HepG2 (cell line): ENCODE results near the gene WFDC12. TPM values are rescaled to one million over a fixed set of nuclear protein-coding genes. Genes with fewer than 3 reads are reported as not detected.

Source experiments
- ATAC-seq: fragments of 200-7000 bp; cut with Tn5 transposase; 3 replicates; pipeline ENCODE4 v1.9.1; 2020; ENCODE audit warnings: mild to moderate bottlenecking, moderate library complexity
- BruUV-seq: library from RNA; stranded (reverse); fragments of 400-500 nt; replicated peaks from 2 replicates; lab custom pipeline; 2021; lab: Mats Ljungman, UMichigan
- CTCF ChIA-PET: fragments of 300-600 bp; formaldehyde crosslinking; extraction: SDS; loops from one replicate; lab custom pipeline; 2021; ENCODE audit warnings: low total read pairs, inconsistent platforms, low intra/inter-chr PET ratio; lab: Yijun Ruan, JAX
- POLR2A ChIA-PET: fragments of 350-600 bp; sonication (Branson Sonifier 250); formaldehyde crosslinking; loops from one replicate; lab custom pipeline; 2020; ENCODE audit warnings: antibody characterized with exemption, inconsistent platforms; lab: Yijun Ruan, JAX
- DNase-seq: peaks from one replicate; pipeline ENCODE4 v3.0.0-alpha.2; 2015; ENCODE audit warnings: low spot score
- FAIRE-seq: peaks from 3 replicates; lab custom pipeline; 2011; peaks lifted over from hg19 to GRCh38; lab: Jason Lieb, UNC
- H2AFZ ChIP-seq: one replicate; pipeline ENCODE4 v1.6.1; 2011; ENCODE audit warnings: low read length, inconsistent platforms
- H3K27ac ChIP-seq: fragments of 300-600 bp; 3 replicates; pipeline ENCODE4 v1.8.0; 2011; ENCODE audit warnings: mixed run types, mild to moderate bottlenecking, mixed read lengths, low read length, inconsistent platforms; ENCODE audit not compliant: insufficient read depth; ENCODE audit errors: extremely low read length
- H3K27me3 ChIP-seq, 2 experiments: fragments of 200-600 bp in 1 of 2; 2 replicates in 1 of 2; 3 replicates in 1 of 2; pipeline versions ENCODE4 v1.6.0 to v1.8.0; 2011; ENCODE audit warnings: low read length in 2 of 2, mild to moderate bottlenecking in 2 of 2, moderate library complexity in 2 of 2, inconsistent platforms in 1 of 2; ENCODE audit not compliant: insufficient read depth in 2 of 2, control insufficient read depth in 1 of 2
- H3K36me3 ChIP-seq, 2 experiments: fragments of 200-600 bp in 1 of 2; replicated peaks in 1 of 2; 2 replicates in 1 of 2; 3 replicates in 1 of 2; pipeline versions ENCODE4 v1.5.1 to v1.8.0; 2011; ENCODE audit warnings: low read length in 2 of 2, inconsistent platforms in 1 of 2; ENCODE audit not compliant: insufficient read depth in 2 of 2, control insufficient read depth in 1 of 2
- H3K4me1 ChIP-seq: 2 replicates; pipeline ENCODE4 v1.5.1; 2012; ENCODE audit warnings: low read length, inconsistent platforms; ENCODE audit not compliant: insufficient read depth
- H3K4me2 ChIP-seq: 2 replicates; pipeline ENCODE4 v1.6.0; 2011; ENCODE audit warnings: low read depth, low read length, inconsistent platforms
- H3K4me3 ChIP-seq, 3 experiments: fragments of 200-600 bp in 1 of 3; sonication (generic), shearing (Covaris generic) in 1 of 3; replicated peaks in 1 of 3; 2 replicates each; pipeline ENCODE4 v1.5.1; 2011 to 2016; ENCODE audit warnings: low read length in 3 of 3, inconsistent platforms in 2 of 3, low read depth in 2 of 3, mild to moderate bottlenecking in 2 of 3, control low read depth in 1 of 3, mixed read lengths in 1 of 3; ENCODE audit not compliant: insufficient read depth in 1 of 3
- H3K79me2 ChIP-seq: one replicate; pipeline ENCODE4 v1.6.1; 2011; ENCODE audit warnings: low read length, inconsistent platforms; ENCODE audit not compliant: insufficient read depth
- H3K9ac ChIP-seq: 2 replicates; pipeline ENCODE4 v1.6.0; 2011; ENCODE audit warnings: mild to moderate bottlenecking, low read depth, low read length, inconsistent platforms; ENCODE audit not compliant: insufficient read depth
- H3K9me3 ChIP-seq: 2 replicates; pipeline ENCODE4 v1.5.1; 2012; ENCODE audit warnings: mild to moderate bottlenecking, low read length
- H4K20me1 ChIP-seq: 2 replicates; pipeline ENCODE4 v1.6.0; 2011; ENCODE audit warnings: inconsistent platforms, mild to moderate bottlenecking, low read length, moderate library complexity; ENCODE audit not compliant: insufficient read depth
- ARNTL ChIP-seq: sonication (generic); formaldehyde crosslinking; IDR thresholded peaks from 2 replicates; pipeline ENCODE4 v1.4.0; 2020; ENCODE audit warnings: mild to moderate bottlenecking, missing genetic modification reagents
- CBX2 ChIP-seq, 2 experiments: fragments of 200-600 bp in 1 of 2; sonication (generic); formaldehyde crosslinking in 1 of 2; IDR thresholded peaks; 2 replicates each; pipeline versions ENCODE4 v1.7.0 to v1.8.1; 2018 to 2022; ENCODE audit warnings: low read depth in 2 of 2, low read length in 1 of 2, mild to moderate bottlenecking in 1 of 2, missing genetic modification reagents in 1 of 2
- MLLT10 ChIP-seq: sonication (generic); formaldehyde crosslinking; IDR thresholded peaks from 2 replicates; pipeline ENCODE4 v1.4.0; 2020; ENCODE audit warnings: missing genetic modification reagents
- MZF1 ChIP-seq: sonication (generic); formaldehyde crosslinking; IDR thresholded peaks from 2 replicates; pipeline ENCODE4 v1.8.1; 2023; ENCODE audit warnings: mild to moderate bottlenecking, missing genetic modification reagents, borderline replicate concordance
- RBAK ChIP-seq: sonication (generic); formaldehyde crosslinking; IDR thresholded peaks from 2 replicates; pipeline ENCODE4 v1.5.1; 2020; ENCODE audit warnings: mild to moderate bottlenecking, missing genetic modification reagents
- ZKSCAN8 ChIP-seq: IDR thresholded peaks from 2 replicates; pipeline ENCODE4 v1.6.1; 2016; ENCODE audit warnings: borderline replicate concordance, missing genetic modification reagents, missing compliant biosample characterization
- ZNF331 ChIP-seq: sonication (generic); formaldehyde crosslinking; IDR thresholded peaks from 2 replicates; pipeline ENCODE4 v1.4.0; 2020; ENCODE audit warnings: missing genetic modification reagents
- ZNF709 ChIP-seq: sonication (generic); formaldehyde crosslinking; IDR thresholded peaks from 2 replicates; pipeline ENCODE4 v1.5.0; 2020; ENCODE audit warnings: mild to moderate bottlenecking, missing genetic modification reagents
- WGBS: methylation state at CpG from one replicate; pipeline ENCODE4 v1.1.6; 2017; ENCODE audit warnings: low lambda C conversion rate; 5-methylcytosine and 5-hydroxymethylcytosine counted together
- in situ Hi-C: cut with HindIII; loops from 2 replicates; pipeline ENCODE4 v1.10.0; 2017; ENCODE audit warnings: low pct_unique_long_range_greater_than_20kb; ENCODE audit not compliant: extremely low pct_ligation_motif_present
- intact Hi-C: fragments of 100-400 bp; cut with micrococcal nuclease; formaldehyde crosslinking; loops from one replicate; pipeline ENCODE4 v1.10.0; 2022; ENCODE audit not compliant: unreplicated experiment
- polyA plus RNA-seq, 8 experiments: library from polyadenylated mRNA; depleted of rRNA in 3 of 8; stranded (reverse) in 7 of 8; unstranded in 1 of 8; fragments of >200 nt; fragmentation: Illumina TruSeq in 4 of 8; extraction: Trizol in 4 of 8; gene quantifications; 2 replicates each; pipeline versions ENCODE4 v1.2.1 to v1.2.3, GENCODE V29; 2011 to 2016; ENCODE audit warnings: low read depth in 4 of 8, missing spikeins in 1 of 8, mixed read lengths in 1 of 8; ENCODE audit not compliant: insufficient read depth in 1 of 8
- total RNA-seq, 5 experiments: library from RNA; depleted of rRNA; stranded (reverse); fragments of >200 nt; fragmentation: Illumina TruSeq; extraction: Trizol; gene quantifications; 2 replicates each; pipeline ENCODE4 v1.2.3, GENCODE V29; 2016; ENCODE audit warnings: low read depth in 1 of 5
- TF ChIP-seq, protein P1 (sequence below): IDR thresholded peaks from 2 replicates; pipeline ENCODE4 v1.6.1; 2016; ENCODE audit warnings: low read depth, borderline replicate concordance

WFDC12 gene
- total and polyA plus RNA-seq, 2 of the 13 experiments (the other 11 are each of a cell fraction or from before 2014, with no cell fraction given) = not detected

DNA sequence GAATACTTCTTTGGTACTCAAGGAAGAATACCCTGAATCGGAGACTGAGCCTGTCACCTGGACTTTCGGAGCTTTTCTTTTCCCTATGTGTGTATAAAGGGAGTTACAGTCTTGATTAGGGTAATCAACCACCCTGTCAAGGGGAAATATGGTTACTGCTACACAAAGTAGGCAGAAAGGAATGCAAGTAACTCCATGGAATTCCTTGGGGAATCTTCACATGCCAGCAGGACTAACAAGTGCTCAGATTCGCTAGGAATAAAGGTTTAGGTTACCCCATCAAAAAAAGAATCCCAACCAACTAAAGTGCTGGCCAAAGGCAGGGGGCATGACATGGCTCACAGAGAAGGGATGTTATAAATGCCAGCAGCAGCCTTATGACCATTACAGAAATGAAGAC, 33.8 kb downstream of the WFDC12 start:
- no peak for FAIRE-seq
- Histone ChIP-seq H3K27ac (no peak overlapping the region), H3K4me2 (no peak overlapping the region), H3K9ac (no peak overlapping the region), H3K4me3 (no peak overlapping the region)
- 64% methylated on average over 3 of the region's 3 CpGs for WGBS
- no peak for DNase-seq
- POLR2A ChIA-PET = no interaction called here
- no TSS peak for BruUV-seq
- TF ChIP-seq ZNF709 (CRISPR knock-in tag) (no peak), ZKSCAN8 (CRISPR knock-in tag) (no peak), MLLT10 (CRISPR knock-in tag) (no peak), RBAK (CRISPR knock-in tag) (no peak)
- TF ChIP-seq, all 625 proteins: peak for 0
- intact Hi-C loops (no loop called here), in situ Hi-C loops (loop anchor here (10.0 kb wide), 1 partner anchor 46 kb away; no protein-coding TSS in a partner anchor)
- H3K27me3 ChIP-seq = no peaks in the 10 kb centered on the region
- no peak for ATAC-seq
- no peaks in the 10 kb centered on the region for H4K20me1 ChIP-seq
- no peaks in the 10 kb centered on the region for H3K79me2 ChIP-seq
- H3K9me3 ChIP-seq = no peaks in the 10 kb centered on the region
- CTCF ChIA-PET = no interaction called here
- no peaks in the 10 kb centered on the region for H3K36me3 ChIP-seq
- no peak overlapping the region for H2AFZ ChIP-seq
- no peaks in the 10 kb centered on the region for H3K4me1 ChIP-seq

DNA sequence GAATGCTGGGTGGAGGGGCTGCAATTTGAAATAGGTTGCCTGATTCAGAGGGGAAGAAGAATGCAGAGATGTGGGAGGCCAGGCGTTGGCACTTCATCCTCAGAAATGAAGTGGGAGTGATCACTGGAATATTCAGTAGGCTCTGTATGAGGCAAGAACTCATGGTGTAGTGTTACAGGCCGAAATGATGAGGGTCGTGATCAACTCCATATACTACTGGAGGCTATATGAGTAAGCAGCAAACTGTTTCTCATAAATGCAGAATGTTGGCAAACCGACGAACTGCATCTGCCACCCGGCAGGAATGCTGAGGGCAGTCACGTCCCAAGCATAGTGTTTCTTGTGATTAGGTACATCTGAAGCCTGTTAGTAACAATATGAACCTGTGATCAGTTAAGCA, 36.0 kb downstream of the WFDC12 start:
- FAIRE-seq (no peak), DNase-seq (no peak), ATAC-seq (no peak)
- in situ Hi-C loops (no loop called here), intact Hi-C loops (no loop called here)
- H3K4me1 ChIP-seq = no peaks in the 10 kb centered on the region
- TF ChIP-seq CBX2 (IDR thresholded peaks at IDR 0.05; ENCODE audit: low read depth, low read length) (no peak), CBX2 (CRISPR knock-in tag; IDR thresholded peaks at IDR 0.05; ENCODE audit: low read depth) (no peak), MZF1 (CRISPR knock-in tag) (no peak), ARNTL (no peak), ZNF331 (CRISPR knock-in tag) (no peak)
- TF ChIP-seq, protein P1, sequence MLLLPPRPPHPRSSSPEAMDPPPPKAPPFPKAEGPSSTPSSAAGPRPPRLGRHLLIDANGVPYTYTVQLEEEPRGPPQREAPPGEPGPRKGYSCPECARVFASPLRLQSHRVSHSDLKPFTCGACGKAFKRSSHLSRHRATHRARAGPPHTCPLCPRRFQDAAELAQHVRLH (CRISPR knock-in tag) = no peak
- no TSS peak for BruUV-seq
- ChIA-PET CTCF (no interaction called here), POLR2A (no interaction called here)
- no peak overlapping the region for H3K9ac ChIP-seq
- 59% methylated on average over 7 of the region's 7 CpGs for WGBS
- no peak overlapping the region for H3K4me3 ChIP-seq
- no peak overlapping the region for H2AFZ ChIP-seq
- H3K79me2 ChIP-seq = no peaks in the 10 kb centered on the region
- no peaks in the 10 kb centered on the region for H4K20me1 ChIP-seq
- H3K4me2 ChIP-seq = no peak overlapping the region
- H3K36me3 ChIP-seq = no peaks in the 10 kb centered on the region
- no peak overlapping the region for H3K27ac ChIP-seq
- H3K9me3 ChIP-seq = no peaks in the 10 kb centered on the region
- no peaks in the 10 kb centered on the region for H3K27me3 ChIP-seq
